Hypothalamus (tissue), 51 donors: Measurements from ENCODE around the gene PTCD1.
A peak's percentile ranks its signal among the peaks of the same experiment; 100 is the strongest.

ENCODE experiments used
- DNase-seq, 51 donors: peaks; one replicate each; lab custom pipeline; 2025; lab: John Stamatoyannopoulos, UW

Gene PTCD1

GRCh38 chr7:99409806-99410205 is 28.8 kb downstream of the PTCD1 start:
- DNase-seq: no peak

- no peak for DNase-seq
Measured at GRCh38 chr7:99409192-99409572, 29.4 kb downstream of the PTCD1 start.

- peak; percentile 82 to 100 (median 94) for DNase-seq
Measured at GRCh38 chr7:99408379-99409191, 30.0 kb downstream of the PTCD1 start, which contains the start of the genes BUD31 and PDAP1. BUD31 (plus strand) TSS chr7:99408969; CDS start chr7:99411093, 2,124 bp downstream. PDAP1 (minus strand) TSS chr7:99408597; CDS start chr7:99408548, 49 bp downstream.

GRCh38 chr7:99407872-99408378 is 30.7 kb downstream of the PTCD1 start:
- DNase-seq: peak in 18 of 51 donors; percentile 23 to 78 (median 41)

GRCh38 chr7:99406557-99406956 is 32.0 kb downstream of the PTCD1 start:
- DNase-seq: no peak

GRCh38 chr7:99404977-99405320 is 33.6 kb downstream of the PTCD1 start:
- DNase-seq: no peak

- DNase-seq: peak in 1 of 51 donors; percentile 17
Measured at GRCh38 chr7:99404235-99404976, 34.2 kb downstream of the PTCD1 start.

GRCh38 chr7:99403764-99404163 is 34.8 kb downstream of the PTCD1 start:
- DNase-seq: no peak

GRCh38 chr7:99402854-99403253 is 35.7 kb downstream of the PTCD1 start:
- no peak for DNase-seq

GRCh38 chr7:99399597-99399996 is 39.0 kb downstream of the PTCD1 start:
- DNase-seq: no peak

GRCh38 chr7:99398891-99399445 is 39.6 kb downstream of the PTCD1 start:
- no peak for DNase-seq

GRCh38 chr7:99397297-99397983 is 41.2 kb downstream of the PTCD1 start:
- no peak for DNase-seq

GRCh38 chr7:99396418-99397296 is 41.9 kb downstream of the PTCD1 start:
- DNase-seq: no peak

- DNase-seq: no peak
Measured at GRCh38 chr7:99395616-99396327, 42.8 kb downstream of the PTCD1 start.

GRCh38 chr7:99394188-99394502 is 44.5 kb downstream of the PTCD1 start:
- no peak for DNase-seq

GRCh38 chr7:99393355-99394187 is 45.0 kb downstream of the PTCD1 start:
- peak in 17 of 51 donors; percentile 29 to 73 (median 43) for DNase-seq

- DNase-seq: peak in 30 of 51 donors; percentile 15 to 74 (median 48)
Measured at GRCh38 chr7:99392659-99393354, 45.8 kb downstream of the PTCD1 start.

- no peak for DNase-seq
Measured at GRCh38 chr7:99392046-99392445, 46.6 kb downstream of the PTCD1 start.
